Breast epithelium (tissue), 4 donors: Measurements from ENCODE around the gene ATN1. TPM values are rescaled to one million over a fixed set of nuclear protein-coding genes. Genes with fewer than 3 reads are reported as not detected.

Source experiments
- DNase-seq, 2 donors: peaks; one replicate each; pipeline ENCODE4 v3.0.0-alpha.2; 2019; ENCODE audit warnings: low spot score in 2 of 2
- H3K27ac ChIP-seq, 2 donors: fragments of 200-600 bp; sonication (generic) in 1 of 2; one replicate each; pipeline ENCODE4 v1.5.1; 2016 to 2019; ENCODE audit warnings: mild to moderate bottlenecking in 1 of 2
- H3K27me3 ChIP-seq, 2 donors: fragments of 200-600 bp; sonication (generic) in 1 of 2; one replicate each; pipeline versions ENCODE4 v1.5.1 to v1.6.0; 2017 to 2019; ENCODE audit warnings: control low read depth in 1 of 2, mild to moderate bottlenecking in 1 of 2
- H3K36me3 ChIP-seq: fragments of 200-600 bp; one replicate; pipeline ENCODE4 v1.5.1; 2019
- H3K4me1 ChIP-seq, 2 donors: fragments of 200-600 bp; sonication (generic); one replicate each; pipeline ENCODE4 v1.5.1; 2016 to 2019; ENCODE audit warnings: control low read depth in 1 of 2
- H3K4me3 ChIP-seq, 3 donors: fragments of 200-600 bp; sonication (generic); 1 replicate in 2 of 3; 2 replicates in 1 of 3; pipeline ENCODE4 v1.5.1; 2016 to 2019; ENCODE audit warnings: mild to moderate bottlenecking in 3 of 3, moderate library complexity in 2 of 3
- H3K9me3 ChIP-seq, 2 donors: fragments of 200-600 bp; sonication (generic) in 1 of 2; one replicate each; pipeline ENCODE4 v1.5.1; 2016 to 2019; ENCODE audit warnings: control low read depth in 1 of 2
- POLR2A ChIP-seq: fragments of 450-650 bp; IDR thresholded peaks from one replicate; pipeline ENCODE4 v1.6.1; 2016; ENCODE audit warnings: antibody characterized with exemption, mild to moderate bottlenecking, moderate library complexity
- POLR2AphosphoS5 ChIP-seq, 3 donors: sonication (generic); formaldehyde crosslinking; IDR thresholded peaks; one replicate each; pipeline ENCODE4 v1.6.1; 2017; ENCODE audit warnings: antibody characterized with exemption in 3 of 3
- intact Hi-C: fragments of 100-400 bp; cut with DNase I; formaldehyde crosslinking; loops from one replicate; pipeline ENCODE4 v1.15.1; 2023; ENCODE audit warnings: low total_unique reads
- total RNA-seq, 3 donors: library from RNA; depleted of rRNA; stranded (reverse); fragments of >200 nt; gene quantifications; one replicate each; pipeline ENCODE4 v1.1.0, GENCODE V29; 2016
- TF ChIP-seq, protein P1 (sequence below), 3 donors: fragments of 450-650 bp; IDR thresholded peaks; one replicate each; pipeline ENCODE4 v1.5.1; 2016 to 2017; ENCODE audit warnings: antibody characterized with exemption in 3 of 3, mild to moderate bottlenecking in 3 of 3, moderate library complexity in 3 of 3

The ATN1 gene
- total RNA-seq, 3 donors from 2014 or later: 57.9 to 96.4 (median 59.7) TPM

DNA sequence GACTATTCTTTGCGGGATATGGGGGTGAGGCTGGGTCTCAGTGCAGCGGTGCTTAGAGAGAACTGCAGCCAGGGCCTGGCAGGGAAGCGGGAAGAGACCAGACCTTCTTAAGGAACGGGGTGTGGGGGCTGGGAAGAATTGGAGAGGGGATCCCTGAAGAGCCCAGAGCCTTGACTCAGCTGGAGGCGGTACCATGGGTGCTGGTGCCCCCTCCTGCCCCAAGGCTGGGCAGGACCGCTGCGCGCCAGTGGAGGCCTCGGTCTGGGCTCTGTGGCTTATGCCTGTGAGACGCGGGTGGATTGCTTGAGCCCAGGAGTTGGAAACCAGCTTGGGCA lies 14.5 kb downstream of the ATN1 start:
- H3K27me3 ChIP-seq: no peaks in the 10 kb centered on the region
- TF ChIP-seq POLR2A: no peak
- peak in 1 of 3 donors; percentile 7 for TF ChIP-seq POLR2AphosphoS5 (IDR thresholded peaks at IDR 0.05)
- no peaks in the 10 kb centered on the region for H3K36me3 ChIP-seq
- no peaks in the 10 kb centered on the region for H3K9me3 ChIP-seq
- no peak overlapping the region for H3K4me3 ChIP-seq
- intact Hi-C loops: loop anchor here (10.0 kb wide), 1 partner anchor 173 kb away; no protein-coding TSS in a partner anchor
- H3K4me1 ChIP-seq: peaks cover 22 to 32% of the 10 kb centered on the region in 2 donors
- peak overlapping the region; percentile 96 to 97 for H3K27ac ChIP-seq
- DNase-seq: no peak

- DNase-seq: peak in 1 of 2 donors; percentile 88
- H3K27ac ChIP-seq: peak overlapping the region; percentile 96 to 97
- H3K36me3 ChIP-seq: no peaks in the 10 kb centered on the region
- intact Hi-C loops: loop anchor here (10.0 kb wide), 1 partner anchor 171 kb away; no protein-coding TSS in a partner anchor
- H3K4me1 ChIP-seq: peaks cover 19 to 31% of the 10 kb centered on the region in 2 donors
- no peaks in the 10 kb centered on the region for H3K9me3 ChIP-seq
- no peaks in the 10 kb centered on the region for H3K27me3 ChIP-seq
- H3K4me3 ChIP-seq: peak overlapping the region; percentile 70 to 80 (median 78)
- no peak for TF ChIP-seq POLR2A
These were observed 15.6 kb downstream of the ATN1 start for GRCh38 chr12:6943389-6943721.

DNA sequence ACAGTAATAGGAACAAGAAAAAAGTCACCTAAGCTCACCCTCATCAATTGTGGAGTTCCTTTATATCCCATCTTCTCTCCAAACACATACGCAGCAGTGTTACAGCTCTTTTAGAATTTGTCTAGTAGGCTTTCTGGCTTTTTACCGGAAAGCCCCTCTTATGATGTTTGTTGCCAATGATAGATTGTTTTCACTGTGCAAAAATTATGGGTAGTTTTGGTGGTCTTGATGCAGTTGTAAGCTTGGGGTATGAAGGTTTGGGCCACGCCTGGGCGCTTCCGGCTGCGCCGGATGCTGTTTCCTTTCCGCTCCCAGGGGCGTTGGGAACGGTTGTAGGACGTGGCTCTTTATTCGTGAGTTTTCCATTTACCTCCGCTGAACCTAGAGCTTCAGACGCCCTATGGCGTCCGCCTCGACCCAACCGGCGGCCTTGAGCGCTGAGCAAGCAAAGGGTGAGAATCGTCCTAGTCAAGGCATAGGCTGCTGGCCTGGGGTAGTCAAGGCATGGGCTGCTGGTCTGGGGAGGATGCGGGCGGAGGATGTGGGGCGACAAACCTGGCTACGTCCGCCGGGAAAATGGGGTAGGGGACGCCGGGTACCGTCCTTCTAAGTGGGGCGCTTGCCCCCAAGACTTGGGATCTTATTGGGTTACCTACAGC lies 16.1 kb downstream of the ATN1 start, which contains the start of the genes C12orf57 and RNU7-1:
TSS of gene C12orf57 (plus strand) at position 301 of the 659 bp plus-strand sequence. CDS start at position 401, 100 bp downstream.
TSS of gene RNU7-1 (plus strand) at position 95 of the 659 bp plus-strand sequence.
- peak; percentile 81 to 84 for DNase-seq
- peak within 1 kb of the TSS; percentile 70 to 80 (median 78) for H3K4me3 ChIP-seq
- H3K9me3 ChIP-seq: no peaks in the 10 kb centered on the region
- H3K27ac ChIP-seq: peak within 1 kb of the TSS; percentile 96 to 97
- intact Hi-C loops: loop anchor here (10.0 kb wide), 1 partner anchor 171 kb away; no protein-coding TSS in a partner anchor
- H3K4me1 ChIP-seq: peaks cover 14 to 26% of the 10 kb centered on the region in 2 donors
- no peaks in the 10 kb centered on the region for H3K36me3 ChIP-seq
- TF ChIP-seq POLR2AphosphoS5 (IDR thresholded peaks at IDR 0.05) (peak; percentile 71 to 98 (median 84)), POLR2A (peak; percentile 93)
- TF ChIP-seq, protein P1, sequence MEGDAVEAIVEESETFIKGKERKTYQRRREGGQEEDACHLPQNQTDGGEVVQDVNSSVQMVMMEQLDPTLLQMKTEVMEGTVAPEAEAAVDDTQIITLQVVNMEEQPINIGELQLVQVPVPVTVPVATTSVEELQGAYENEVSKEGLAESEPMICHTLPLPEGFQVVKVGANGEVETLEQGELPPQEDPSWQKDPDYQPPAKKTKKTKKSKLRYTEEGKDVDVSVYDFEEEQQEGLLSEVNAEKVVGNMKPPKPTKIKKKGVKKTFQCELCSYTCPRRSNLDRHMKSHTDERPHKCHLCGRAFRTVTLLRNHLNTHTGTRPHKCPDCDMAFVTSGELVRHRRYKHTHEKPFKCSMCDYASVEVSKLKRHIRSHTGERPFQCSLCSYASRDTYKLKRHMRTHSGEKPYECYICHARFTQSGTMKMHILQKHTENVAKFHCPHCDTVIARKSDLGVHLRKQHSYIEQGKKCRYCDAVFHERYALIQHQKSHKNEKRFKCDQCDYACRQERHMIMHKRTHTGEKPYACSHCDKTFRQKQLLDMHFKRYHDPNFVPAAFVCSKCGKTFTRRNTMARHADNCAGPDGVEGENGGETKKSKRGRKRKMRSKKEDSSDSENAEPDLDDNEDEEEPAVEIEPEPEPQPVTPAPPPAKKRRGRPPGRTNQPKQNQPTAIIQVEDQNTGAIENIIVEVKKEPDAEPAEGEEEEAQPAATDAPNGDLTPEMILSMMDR (IDR thresholded peaks at IDR 0.05): peak in 1 of 3 donors; percentile 34
- H3K27me3 ChIP-seq: no peaks in the 10 kb centered on the region

DNA sequence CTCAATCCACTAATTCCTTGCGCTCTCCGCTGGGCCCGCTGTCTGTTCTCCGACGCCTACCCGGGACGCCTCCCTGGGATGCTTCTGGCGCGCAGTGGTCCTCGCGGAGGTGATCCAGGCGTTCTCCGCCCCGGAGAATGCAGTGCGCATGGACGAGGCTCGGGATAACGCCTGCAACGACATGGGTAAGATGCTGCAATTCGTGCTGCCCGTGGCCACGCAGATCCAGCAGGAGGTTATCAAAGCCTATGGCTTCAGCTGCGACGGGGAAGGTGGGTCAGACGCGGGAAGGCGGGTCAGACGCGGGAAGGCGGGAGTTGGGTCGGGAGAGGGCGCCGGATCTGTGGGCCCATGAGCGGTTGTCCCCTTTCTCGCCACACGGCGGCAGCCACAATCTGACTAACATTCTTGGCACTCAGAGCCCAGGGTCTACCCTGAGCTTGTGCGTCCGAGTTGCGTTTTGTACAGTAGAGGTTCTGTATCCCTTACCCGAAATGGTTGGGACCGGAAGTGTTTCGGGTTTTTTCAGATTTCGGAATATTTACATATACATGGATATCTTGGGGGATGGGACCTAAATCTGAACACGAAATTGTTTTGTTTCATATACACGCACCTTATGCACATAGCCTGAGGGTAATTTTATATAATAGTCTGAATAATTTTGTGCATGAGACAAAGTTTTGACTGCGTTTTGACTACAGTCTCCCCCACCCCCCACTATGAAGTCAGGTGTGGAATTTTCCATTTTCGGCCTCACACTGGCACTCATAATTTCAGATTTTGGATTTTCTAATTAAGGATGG lies 16.8 kb downstream of the ATN1 start:
- Histone ChIP-seq H3K27ac (peak overlapping the region; percentile 96 to 97), H3K27me3 (no peaks in the 10 kb centered on the region), H3K4me1 (peaks cover 14 to 22% of the 10 kb centered on the region in 2 donors), H3K36me3 (no peaks in the 10 kb centered on the region), H3K4me3 (peak overlapping the region; percentile 70 to 80 (median 78)), H3K9me3 (no peaks in the 10 kb centered on the region)
- TF ChIP-seq, protein P1 (IDR thresholded peaks at IDR 0.05): peak; percentile 94 to 97 (median 95)
- TF ChIP-seq POLR2AphosphoS5 (IDR thresholded peaks at IDR 0.05) (peak; percentile 61 to 89 (median 75)), POLR2A (peak; percentile 7)
- DNase-seq: peak; percentile 92 to 93
- intact Hi-C loops: loop anchor here (10.0 kb wide), 1 partner anchor 170 kb away; no protein-coding TSS in a partner anchor

GRCh38 chr12:6945613-6946012 lies 17.9 kb downstream of the ATN1 start:
- no peak for DNase-seq
- Histone ChIP-seq H3K9me3 (no peaks in the 10 kb centered on the region), H3K36me3 (no peaks in the 10 kb centered on the region), H3K4me1 (peaks cover 14 to 22% of the 10 kb centered on the region in 2 donors), H3K27me3 (no peaks in the 10 kb centered on the region), H3K27ac (peak overlapping the region; percentile 96 to 97), H3K4me3 (peak overlapping the region in 2 of 3 donors; percentile 55 to 80)
- TF ChIP-seq POLR2A: no peak
- TF ChIP-seq POLR2AphosphoS5 (IDR thresholded peaks at IDR 0.05): no peak
- intact Hi-C loops: loop anchor here (2.0 to 10.0 kb wide), 2 partner anchors 55 to 169 kb away; no protein-coding TSS in a partner anchor
